NCI-H748 (cell line): Measurements from ENCODE around the gene PIP.
"Not testable (repeated sequence)": the region's sequence is repeated elsewhere in the genome, so short reads cannot be mapped to it uniquely, and the experiment has no call there.

Experiments
- DNase-seq: peaks from one replicate; lab custom pipeline; 2025; ENCODE audit not compliant: unreplicated experiment; lab: John Stamatoyannopoulos, UW

Gene PIP

GRCh38 chr7:143177374-143178119 is 45.7 kb downstream of the PIP start:
- DNase-seq = no peak

GRCh38 chr7:143180771-143181170 is 48.9 kb downstream of the PIP start:
- not testable (repeated sequence) for DNase-seq

GRCh38 chr7:143181349-143181748 is 49.5 kb downstream of the PIP start:
- no peak for DNase-seq

- no peak for DNase-seq
Measured at GRCh38 chr7:143183024-143183423, 51.1 kb downstream of the PIP start, which contains the start of gene TAS2R39. TAS2R39 (plus strand) TSS chr7:143183419; CDS start chr7:143183419, 0 bp downstream.

- DNase-seq = peak; percentile 16
Measured at GRCh38 chr7:143185551-143185950, 53.7 kb downstream of the PIP start.

GRCh38 chr7:143188994-143189393 is 57.1 kb downstream of the PIP start:
- DNase-seq = peak; percentile 62
